Measurements from ENCODE around the gene CUBN.

The CUBN gene

DNA sequence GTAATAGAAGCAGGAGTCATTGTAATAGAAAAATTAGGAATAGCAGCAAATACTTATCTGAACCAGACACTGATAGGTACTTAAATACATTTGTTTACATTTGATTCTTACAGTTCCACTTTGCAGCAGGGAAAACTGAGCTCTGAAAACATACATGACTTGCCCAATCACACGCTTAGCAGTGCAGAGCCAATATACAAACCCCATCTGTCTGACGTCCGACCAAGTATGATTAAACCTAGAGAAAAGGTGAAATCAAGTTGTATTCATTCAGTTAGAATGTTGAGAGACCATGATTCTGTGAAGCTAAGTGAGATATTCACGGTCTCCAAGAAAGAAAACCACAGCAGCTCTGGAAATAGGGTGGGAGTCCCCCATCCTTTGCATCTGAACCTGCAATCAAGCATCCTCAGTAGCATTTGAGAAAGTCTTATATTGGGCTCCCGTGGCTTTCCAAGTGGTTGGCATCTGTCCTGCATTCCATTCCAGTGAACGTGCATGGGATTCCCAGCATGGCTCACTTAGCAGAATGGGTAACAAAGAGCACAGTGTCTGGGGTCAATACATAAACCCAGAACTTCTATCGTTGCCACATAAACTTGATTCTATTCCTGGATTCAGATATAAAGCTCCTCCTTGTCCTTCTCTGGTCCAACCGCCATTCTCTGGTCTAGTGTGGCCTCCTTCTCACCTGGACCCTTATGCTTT, 163.7 kb downstream of the CUBN start:
- peak; percentile 3 for DNase-seq (ENCODE audit: low read depth, low spot score)
- H3K27ac ChIP-seq: no peak overlapping the region

DNA sequence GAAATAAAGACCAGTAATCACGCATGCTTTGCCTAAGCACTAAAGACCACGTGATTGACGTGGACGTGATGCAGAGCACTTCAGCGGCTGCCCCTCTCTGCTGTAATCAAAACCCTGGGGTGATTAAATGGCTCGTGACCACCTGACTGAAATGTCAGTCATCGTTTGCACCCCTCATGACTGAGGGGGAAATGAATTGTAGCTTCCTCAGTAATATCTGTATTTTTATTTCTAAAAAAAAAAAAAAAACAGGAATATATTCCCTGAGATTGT, 164.3 kb downstream of the CUBN start:
- DNase-seq (ENCODE audit: low read depth, low spot score): no peak
- H3K27ac ChIP-seq: no peak overlapping the region

DNA sequence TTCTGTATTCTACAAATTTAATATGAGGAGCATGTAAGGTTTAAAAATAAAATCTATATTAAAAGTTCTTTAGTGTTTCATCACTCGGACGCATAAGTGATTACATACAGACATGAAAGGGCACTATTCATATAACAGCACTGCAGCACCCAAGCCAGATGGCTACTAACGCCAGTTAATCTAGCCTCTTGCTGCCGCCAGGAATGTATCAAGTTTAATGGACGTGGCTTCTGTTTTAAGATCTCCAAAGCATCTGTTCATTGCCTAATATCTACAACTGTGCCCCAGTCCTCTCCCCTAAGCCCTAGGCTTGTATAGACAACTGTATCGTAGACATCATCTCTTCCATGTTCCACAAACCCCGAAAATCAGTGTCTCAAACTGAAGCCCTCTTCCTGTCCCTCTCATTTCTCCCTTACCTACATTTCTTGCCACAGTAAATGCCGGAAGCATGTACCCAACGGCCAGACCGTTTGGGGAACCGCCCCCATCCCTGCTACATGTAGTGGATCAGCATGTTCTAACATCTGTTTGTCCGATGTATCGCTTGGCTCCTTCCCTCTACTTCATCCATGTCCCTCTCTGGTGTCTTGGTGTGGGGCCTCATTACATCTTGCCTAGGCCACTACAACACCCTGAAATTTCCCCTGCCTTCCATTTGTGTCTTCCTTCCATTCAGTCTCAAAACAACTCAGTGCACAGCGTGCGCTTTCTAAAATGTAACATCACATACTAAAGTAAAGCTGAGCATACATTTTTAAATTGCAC, 164.9 kb downstream of the CUBN start:
- no peak overlapping the region for H3K27ac ChIP-seq
- no peak for DNase-seq (ENCODE audit: low read depth, low spot score)

DNA sequence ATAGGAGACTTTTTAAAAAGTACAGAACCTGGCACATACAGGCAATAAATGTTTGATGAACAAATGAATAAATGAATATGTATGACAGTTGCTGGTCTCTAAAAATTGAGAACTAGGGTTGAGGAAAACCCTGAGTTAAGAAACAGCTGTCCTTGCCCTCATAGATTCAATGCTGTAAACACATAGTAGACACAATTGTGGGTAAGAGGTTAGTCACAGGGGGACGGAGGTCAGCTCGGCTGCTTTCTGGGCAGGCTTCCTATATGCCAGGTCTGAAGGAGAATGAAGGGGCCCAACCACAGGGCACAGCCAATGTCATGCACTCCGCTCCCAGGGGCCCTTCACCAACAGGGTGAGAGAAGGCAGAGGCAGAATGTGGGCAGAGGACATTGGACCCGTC, 169.1 kb downstream of the CUBN start:
- H3K27ac ChIP-seq: no peak overlapping the region
- DNase-seq (ENCODE audit: low read depth, low spot score): no peak

DNA sequence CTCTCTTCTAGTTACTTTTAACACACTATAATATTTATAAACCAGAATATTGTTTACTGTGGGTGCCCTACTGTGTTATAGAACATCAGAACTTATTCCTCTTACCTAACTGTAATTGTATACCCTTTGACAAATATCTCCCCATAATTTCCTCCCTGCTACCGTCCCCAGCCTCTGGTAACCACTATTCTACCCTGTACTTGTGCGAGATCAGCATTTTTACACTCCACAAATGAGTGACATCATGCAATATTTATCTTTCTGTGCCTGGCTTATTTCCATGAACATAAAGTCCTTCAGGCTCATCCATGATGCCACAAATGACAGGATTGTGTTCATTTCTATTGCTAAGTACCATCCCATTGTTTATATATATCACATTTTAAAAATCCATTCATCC, 172.6 kb downstream of the CUBN start:
- DNase-seq (ENCODE audit: low read depth, low spot score): no peak

DNA sequence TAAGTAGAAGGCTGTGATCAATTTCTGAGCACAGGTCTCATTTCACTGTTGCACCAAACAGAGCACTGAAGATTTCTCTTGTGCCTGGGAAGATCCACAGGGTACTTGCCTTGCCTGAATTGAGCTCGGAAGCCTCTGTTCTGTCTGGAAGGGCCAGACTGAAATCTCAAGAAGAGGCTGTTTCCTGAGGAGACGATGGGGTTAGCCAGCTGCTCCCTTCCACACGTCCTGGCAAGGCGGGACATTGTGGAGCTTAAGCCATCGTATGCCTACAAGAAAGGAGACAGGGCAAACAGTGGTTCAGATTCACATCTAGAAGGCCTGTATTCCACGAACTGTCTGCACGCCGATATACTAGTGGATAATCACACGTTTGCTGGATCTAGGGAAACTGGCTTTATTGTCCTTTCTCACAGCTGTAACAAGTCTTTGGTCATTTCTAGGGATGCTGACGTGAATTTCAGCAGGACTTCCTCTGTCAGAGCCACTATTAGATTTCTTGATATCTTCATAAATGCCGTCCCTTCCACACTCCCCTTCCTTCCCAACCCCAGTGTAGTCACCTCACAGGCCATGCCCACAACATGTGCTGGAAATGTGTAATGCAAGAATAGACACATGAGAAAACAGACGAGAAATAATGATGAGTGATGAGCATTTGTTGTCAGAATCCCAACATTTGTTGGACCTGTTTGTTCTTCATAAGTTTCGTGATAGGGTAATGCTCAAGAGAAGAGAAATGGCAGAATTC, 175.2 kb downstream of the CUBN start:
- no peak for DNase-seq (ENCODE audit: low read depth, low spot score)
- H3K27ac ChIP-seq: no peak overlapping the region

More for the DNA sequence above, 172.6 kb downstream of the CUBN start:
- no peak overlapping the region for H3K27ac ChIP-seq

DNA sequence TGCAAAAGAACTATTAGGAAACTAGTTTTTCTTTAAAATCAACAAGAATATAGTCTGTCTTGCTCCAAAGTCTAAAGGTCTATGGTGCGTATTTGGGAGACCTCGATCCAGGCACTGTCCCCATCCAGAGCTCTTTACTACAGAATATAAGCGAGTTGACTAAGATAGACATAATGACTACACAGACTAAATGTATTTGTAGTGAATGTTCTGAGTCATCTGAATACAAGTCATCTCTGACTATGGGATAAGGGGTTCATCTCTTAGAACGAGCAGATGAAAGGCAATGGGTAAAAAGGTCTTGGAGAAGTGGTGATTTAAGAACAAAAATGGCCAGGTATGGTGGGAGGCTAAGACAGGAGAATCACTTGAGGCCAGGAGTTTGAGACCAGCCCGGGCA, 176.3 kb downstream of the CUBN start:
- H3K27ac ChIP-seq: no peak overlapping the region
- no peak for DNase-seq (ENCODE audit: low read depth, low spot score)

DNA sequence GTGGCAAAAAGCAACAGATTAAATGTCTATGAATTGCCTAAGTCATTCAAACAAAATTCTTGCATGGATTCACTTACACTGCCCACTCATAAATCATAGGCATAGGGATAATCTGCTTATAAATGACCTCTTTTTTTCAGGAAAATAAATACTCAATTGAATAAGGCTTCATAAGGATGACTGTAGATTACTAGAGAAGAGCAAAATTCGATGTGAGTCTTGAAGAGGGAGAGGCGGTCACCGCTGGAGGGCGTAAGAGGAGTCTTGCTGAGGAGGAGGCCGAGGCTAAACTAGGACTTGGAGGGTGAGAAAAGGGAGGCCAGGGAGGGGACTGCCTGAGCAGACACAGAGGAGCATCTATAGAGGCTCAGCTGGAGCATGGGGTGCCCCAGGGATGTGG, 177.0 kb downstream of the CUBN start:
- DNase-seq (ENCODE audit: low read depth, low spot score): no peak
- H3K27ac ChIP-seq: no peak overlapping the region

DNA sequence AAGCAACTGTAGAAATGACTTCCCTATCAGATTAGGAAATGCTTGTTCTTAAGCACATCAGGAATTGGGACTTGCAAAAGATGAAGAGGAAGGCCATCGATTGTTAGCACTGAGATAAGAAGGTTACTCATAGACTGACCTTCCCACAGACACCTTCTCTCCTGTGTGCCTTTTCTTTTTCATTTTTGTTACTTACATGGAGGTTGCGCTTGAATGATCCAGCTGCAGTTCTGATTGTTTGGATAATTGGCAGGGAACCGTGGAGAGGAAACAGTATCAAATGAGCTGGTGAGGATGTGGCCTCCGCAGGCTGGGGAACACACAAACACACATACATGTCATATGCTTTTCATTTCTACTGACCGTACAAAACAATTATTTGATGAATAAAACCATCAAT, 177.5 kb downstream of the CUBN start:
- no peak for DNase-seq (ENCODE audit: low read depth, low spot score)
- no peak overlapping the region for H3K27ac ChIP-seq

DNA sequence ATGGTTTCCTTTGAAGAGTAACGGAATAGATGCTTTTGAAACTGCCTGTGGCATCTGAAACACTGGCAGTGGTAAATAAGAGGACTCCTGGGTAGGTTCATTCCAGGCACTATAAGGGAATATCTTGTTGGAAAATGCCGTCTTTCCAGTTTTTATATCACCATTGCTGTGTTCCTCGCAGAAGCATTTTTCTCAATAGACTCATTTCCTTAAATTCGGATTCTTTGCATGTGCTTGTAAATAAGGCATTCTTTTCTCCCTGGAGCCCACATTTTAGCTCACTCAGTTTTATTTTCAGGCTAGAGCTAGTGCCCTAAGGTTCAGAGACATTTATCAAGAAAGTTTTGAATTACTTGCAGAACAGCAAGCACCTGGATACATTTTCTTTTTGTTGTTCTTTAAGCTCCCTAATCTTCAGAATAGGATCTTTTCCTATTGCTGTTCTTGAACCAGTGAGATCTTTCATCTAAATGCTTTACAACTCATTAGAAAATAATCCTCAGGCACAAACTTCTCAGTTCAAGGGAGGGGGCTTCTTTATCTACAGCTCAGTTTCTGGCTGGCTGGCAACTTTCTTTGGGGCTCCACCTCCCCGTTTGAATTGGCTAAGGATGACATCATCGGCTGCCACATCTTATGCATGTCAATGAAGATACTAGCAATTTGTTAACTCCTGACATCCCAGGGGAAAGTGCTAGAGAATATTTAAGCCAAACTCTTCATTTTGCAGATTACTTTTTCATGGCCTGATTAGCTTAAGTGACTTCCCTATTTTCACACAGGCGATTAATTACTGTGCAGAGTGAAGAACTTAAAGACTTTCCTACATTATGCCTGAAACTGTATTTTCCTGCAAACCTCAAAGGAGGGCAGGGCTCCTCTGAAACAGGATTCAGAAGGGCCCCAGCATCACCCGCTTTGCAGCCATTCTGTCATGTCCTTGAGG, 178.7 kb downstream of the CUBN start:
- peak overlapping the region; percentile 1 for H3K27ac ChIP-seq
- DNase-seq (ENCODE audit: low read depth, low spot score): no peak

DNA sequence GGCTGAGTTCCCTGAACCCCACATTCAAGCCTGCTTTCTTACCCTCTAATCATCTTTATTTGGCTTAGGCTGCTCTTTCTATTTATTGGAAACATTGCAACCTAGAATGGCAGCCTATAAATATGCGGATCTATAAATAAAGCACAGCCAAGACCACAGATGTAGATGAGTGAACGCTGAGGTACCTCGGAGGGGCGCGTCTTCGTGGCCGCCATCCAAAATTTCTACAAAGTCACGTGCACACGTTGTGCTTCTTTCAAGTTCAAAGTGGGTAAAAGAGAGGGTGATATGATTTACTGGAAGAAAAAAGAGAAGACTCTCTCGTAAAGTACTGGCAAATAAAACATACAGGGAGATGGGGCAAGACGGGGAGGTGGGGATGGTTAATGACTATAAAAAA, 179.8 kb downstream of the CUBN start:
- no peak overlapping the region for H3K27ac ChIP-seq
- DNase-seq (ENCODE audit: low read depth, low spot score): no peak

DNA sequence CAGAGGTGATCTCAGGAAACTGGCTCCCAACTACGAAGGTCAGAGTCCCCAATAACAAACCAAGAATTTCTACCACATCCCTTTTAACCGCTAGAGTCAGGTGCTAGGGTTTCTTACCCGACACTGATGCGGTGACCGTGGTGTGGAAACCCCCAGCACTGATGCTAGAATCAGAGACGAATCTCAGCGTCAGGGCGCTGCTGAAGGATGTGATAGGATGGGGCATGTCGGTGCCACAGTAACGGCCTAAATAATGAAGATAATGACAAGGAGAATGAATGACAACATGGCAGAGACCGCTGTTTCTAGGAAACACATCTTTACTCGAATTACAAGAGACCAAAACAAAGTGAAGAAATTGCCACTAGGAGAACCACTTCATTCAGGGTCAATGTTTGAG, 181.2 kb downstream of the CUBN start:
- DNase-seq (ENCODE audit: low read depth, low spot score): no peak

DNA sequence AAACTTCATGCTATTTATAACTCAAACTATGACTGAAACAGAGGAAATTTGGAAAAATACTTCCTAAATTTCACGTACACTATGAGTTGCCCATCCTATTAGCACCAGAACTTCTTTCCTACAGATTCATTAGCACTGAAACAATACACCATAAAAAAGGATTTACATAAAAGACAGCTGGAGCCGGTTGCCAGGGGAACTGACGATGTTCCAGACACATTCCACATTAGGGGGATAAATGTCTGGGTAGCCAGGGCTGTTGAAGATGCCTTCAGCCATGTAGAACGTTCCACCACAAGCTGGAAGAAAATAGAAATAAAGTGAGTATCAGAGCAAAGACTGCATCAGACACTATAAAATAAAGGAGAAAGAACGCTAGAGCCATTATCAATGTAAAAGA, 182.5 kb downstream of the CUBN start:
- DNase-seq (ENCODE audit: low read depth, low spot score): no peak

More for the DNA sequence above, 181.2 kb downstream of the CUBN start:
- no peak overlapping the region for H3K27ac ChIP-seq

DNA sequence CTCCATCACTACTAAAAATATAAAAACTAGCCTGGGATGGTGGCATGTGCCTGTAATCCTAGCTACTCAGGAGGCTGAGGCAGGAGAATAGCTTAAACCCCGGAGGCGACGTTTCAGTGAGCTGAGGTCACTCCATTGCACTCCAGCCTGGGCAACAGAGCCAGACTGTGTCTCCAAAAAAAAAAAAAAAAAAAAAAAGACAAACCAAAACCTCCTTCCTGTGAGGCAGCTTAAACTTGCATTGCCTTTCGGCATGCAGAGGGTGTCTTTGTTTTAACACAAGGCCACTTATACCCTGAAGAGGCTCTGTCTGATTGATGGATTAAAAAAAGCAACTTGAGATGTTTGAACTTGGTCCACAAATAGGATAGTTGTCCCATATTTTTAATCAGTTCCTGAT, 184.0 kb downstream of the CUBN start:
- no peak for DNase-seq (ENCODE audit: low read depth, low spot score)
- H3K27ac ChIP-seq: no peak overlapping the region

More for the DNA sequence above, 182.5 kb downstream of the CUBN start:
- no peak overlapping the region for H3K27ac ChIP-seq

DNA sequence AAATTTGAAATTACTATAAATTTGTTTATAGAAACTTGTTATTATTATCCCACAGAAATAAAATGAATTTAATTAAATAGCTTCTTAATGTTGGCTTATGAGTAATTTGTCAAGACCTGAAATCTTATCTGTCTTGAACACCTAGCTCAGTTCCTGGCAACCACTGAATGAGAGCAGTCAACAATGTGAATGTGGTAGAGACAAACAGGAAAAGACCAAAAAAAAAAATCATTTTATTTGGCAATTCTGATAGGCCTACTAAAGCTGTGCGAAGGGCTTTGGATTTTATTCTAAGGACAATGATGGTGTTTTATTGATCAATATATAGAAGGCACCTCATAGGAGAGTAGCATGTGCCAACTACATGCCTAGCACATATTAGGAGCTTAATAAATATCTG, 184.6 kb downstream of the CUBN start:
- no peak for DNase-seq (ENCODE audit: low read depth, low spot score)
- no peak overlapping the region for H3K27ac ChIP-seq

DNA sequence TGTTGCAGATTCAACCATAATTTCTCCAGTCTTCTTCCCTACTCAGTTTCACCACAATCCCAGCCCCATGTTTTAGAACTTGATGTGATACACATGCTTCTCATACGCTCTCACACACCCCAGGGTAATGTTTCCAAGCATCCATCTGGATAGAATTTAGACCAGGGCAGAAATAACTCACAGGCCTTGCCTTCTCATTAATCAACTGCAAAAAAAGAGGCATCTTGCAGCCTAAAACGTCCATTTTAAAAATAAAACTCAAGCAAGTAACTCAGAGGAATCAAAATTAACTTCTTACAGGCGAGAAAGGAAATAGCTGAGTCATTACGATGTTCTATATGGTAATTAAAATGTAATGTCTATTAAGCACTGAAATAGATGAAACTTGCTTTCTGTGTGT, 185.2 kb downstream of the CUBN start:
- DNase-seq (ENCODE audit: low read depth, low spot score): no peak
- no peak overlapping the region for H3K27ac ChIP-seq

DNA sequence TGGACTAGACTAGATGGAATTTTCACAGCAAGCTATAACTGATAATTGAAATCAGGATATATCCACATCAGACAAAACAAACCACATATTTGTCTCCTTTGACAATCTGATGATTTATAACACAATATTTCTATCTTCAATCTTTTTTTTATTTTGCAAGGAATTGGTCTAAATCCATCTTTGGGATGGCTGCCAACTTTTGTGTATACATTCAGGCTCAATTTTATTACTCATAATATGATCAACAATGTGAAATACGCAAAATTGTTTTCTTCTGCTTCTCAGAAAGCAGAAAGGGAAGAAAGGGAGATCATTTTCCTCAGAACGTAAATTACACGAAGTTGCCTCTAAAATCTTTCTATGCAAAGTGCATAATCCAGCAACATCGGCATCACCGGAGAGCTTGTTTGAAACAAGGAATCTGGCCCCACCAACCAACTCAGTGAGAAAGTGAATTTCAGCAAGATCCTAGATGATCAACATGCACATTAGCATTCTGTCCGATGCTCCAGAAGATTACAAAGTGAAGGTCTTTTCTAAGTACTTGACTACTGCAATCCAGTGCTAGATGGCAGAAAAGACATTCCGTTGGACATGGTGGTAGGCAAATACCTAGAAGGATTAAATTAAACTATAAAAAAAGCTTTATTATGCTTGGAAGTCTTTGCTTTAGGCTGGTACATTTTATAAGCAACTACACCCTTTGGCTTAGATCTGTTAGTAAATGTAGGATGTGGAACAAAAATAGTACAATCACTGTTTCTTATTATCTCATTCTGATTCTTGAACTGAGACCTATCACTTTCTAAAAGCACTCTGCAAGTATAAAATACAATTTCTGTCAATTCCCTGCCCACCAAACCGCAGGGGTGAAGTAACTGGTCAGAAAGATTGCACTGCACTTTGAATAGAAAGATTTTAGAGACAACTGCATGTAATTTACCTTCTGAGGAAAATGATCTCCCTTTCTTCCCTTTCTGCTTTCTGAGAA, 186.0 kb downstream of the CUBN start:
- DNase-seq (ENCODE audit: low read depth, low spot score): no peak
- H3K27ac ChIP-seq: no peak overlapping the region

DNA sequence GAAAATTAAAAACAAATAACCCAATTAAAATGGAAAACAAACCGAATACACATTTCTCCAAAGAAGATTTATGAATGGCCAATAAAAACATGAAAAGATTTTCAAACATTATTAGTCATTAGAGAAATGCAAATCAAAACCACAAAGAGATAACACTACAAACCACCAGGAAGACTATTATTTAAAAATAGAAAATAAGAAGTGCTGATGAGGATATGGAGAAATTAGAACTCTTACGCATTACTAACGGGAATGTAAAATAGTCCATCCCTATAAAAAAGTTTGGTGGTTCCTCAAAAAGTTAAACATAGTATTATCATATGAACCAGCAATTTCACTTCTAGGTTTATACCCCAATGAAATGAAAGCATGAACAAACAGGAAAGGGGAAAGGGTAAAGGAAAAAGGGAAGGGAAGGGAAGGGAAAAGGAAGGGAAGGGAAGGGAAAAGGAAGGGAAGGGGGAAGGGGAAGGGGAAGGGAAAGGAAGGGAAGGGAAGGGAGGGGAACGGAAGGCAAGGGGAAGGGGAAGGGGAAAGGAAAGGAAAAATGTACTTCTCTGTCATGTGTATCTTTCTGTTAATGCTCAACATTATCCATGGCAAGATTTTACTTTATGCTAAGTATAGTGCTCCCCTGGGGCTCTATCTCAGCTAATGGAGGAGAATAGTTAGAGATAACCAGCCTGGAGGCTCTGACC, 187.1 kb downstream of the CUBN start:
- DNase-seq (ENCODE audit: low read depth, low spot score): no peak
- no peak overlapping the region for H3K27ac ChIP-seq

DNA sequence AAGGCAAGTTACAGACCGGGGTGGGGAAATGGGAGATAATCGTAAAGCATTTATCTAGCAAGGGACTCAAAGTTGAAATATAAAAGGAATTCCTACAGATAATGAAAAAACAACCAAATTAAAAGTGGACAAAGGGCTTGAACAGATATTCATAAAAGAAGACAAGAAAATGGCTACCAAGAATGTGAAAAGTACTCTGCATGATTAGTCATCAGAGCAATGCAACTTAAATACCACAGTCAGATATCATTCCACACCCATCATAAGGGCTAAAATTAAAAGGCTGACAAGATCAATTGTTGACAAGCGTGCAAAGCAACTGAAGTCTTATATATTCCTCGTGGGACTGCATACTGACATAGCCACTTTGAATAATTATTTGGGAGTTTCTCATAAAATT, 187.7 kb downstream of the CUBN start:
- DNase-seq (ENCODE audit: low read depth, low spot score): no peak
- no peak overlapping the region for H3K27ac ChIP-seq

Measured in epithelial cell of prostate (primary cell).